ENCODE data around the gene MAMDC4. TPM values are rescaled to one million over a fixed set of nuclear protein-coding genes. Genes with fewer than 3 reads are reported as not detected.

MAMDC4 gene
- total and polyA plus RNA-seq, 2 of the 8 experiments (the other 6 are each of a cell fraction or from before 2014, with no cell fraction given): 3.1 to 4.5 TPM

DNA sequence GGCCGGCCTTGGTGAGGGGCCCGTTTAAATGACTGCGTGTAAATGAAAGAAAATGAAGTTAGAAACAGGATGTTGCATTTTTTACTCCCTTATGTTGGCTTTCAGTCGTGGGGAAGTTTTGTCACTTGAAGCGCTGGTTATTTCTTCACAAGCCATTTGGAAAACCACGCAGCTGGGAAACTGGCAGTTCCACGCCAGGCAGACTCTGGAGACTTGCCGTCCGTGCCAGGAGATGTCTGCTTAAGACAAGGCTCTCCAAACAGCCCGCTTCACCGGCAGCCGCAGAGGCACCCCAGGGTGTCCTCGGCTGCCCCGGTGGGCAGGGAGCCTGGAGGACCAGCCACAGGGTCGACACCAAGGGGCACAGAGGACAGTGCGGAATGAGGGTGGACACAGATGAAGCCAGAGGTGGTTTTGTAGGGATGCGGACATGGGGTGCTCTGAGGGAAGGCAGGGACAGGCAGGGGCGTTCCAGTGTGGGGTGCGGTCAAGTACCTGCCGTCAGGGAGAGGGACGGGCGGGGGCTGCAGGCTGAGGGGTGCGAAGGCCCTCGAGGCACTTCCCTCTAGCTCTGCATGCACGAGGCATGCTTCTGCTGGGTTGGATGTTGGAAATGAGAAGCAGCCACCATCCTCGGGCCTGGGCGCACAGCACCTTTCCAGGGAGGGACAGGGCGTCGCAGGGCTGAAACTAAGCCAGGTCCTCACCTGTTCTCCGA, 21.0 kb upstream of the MAMDC4 start (continued):
- TF ChIP-seq, protein P1, sequence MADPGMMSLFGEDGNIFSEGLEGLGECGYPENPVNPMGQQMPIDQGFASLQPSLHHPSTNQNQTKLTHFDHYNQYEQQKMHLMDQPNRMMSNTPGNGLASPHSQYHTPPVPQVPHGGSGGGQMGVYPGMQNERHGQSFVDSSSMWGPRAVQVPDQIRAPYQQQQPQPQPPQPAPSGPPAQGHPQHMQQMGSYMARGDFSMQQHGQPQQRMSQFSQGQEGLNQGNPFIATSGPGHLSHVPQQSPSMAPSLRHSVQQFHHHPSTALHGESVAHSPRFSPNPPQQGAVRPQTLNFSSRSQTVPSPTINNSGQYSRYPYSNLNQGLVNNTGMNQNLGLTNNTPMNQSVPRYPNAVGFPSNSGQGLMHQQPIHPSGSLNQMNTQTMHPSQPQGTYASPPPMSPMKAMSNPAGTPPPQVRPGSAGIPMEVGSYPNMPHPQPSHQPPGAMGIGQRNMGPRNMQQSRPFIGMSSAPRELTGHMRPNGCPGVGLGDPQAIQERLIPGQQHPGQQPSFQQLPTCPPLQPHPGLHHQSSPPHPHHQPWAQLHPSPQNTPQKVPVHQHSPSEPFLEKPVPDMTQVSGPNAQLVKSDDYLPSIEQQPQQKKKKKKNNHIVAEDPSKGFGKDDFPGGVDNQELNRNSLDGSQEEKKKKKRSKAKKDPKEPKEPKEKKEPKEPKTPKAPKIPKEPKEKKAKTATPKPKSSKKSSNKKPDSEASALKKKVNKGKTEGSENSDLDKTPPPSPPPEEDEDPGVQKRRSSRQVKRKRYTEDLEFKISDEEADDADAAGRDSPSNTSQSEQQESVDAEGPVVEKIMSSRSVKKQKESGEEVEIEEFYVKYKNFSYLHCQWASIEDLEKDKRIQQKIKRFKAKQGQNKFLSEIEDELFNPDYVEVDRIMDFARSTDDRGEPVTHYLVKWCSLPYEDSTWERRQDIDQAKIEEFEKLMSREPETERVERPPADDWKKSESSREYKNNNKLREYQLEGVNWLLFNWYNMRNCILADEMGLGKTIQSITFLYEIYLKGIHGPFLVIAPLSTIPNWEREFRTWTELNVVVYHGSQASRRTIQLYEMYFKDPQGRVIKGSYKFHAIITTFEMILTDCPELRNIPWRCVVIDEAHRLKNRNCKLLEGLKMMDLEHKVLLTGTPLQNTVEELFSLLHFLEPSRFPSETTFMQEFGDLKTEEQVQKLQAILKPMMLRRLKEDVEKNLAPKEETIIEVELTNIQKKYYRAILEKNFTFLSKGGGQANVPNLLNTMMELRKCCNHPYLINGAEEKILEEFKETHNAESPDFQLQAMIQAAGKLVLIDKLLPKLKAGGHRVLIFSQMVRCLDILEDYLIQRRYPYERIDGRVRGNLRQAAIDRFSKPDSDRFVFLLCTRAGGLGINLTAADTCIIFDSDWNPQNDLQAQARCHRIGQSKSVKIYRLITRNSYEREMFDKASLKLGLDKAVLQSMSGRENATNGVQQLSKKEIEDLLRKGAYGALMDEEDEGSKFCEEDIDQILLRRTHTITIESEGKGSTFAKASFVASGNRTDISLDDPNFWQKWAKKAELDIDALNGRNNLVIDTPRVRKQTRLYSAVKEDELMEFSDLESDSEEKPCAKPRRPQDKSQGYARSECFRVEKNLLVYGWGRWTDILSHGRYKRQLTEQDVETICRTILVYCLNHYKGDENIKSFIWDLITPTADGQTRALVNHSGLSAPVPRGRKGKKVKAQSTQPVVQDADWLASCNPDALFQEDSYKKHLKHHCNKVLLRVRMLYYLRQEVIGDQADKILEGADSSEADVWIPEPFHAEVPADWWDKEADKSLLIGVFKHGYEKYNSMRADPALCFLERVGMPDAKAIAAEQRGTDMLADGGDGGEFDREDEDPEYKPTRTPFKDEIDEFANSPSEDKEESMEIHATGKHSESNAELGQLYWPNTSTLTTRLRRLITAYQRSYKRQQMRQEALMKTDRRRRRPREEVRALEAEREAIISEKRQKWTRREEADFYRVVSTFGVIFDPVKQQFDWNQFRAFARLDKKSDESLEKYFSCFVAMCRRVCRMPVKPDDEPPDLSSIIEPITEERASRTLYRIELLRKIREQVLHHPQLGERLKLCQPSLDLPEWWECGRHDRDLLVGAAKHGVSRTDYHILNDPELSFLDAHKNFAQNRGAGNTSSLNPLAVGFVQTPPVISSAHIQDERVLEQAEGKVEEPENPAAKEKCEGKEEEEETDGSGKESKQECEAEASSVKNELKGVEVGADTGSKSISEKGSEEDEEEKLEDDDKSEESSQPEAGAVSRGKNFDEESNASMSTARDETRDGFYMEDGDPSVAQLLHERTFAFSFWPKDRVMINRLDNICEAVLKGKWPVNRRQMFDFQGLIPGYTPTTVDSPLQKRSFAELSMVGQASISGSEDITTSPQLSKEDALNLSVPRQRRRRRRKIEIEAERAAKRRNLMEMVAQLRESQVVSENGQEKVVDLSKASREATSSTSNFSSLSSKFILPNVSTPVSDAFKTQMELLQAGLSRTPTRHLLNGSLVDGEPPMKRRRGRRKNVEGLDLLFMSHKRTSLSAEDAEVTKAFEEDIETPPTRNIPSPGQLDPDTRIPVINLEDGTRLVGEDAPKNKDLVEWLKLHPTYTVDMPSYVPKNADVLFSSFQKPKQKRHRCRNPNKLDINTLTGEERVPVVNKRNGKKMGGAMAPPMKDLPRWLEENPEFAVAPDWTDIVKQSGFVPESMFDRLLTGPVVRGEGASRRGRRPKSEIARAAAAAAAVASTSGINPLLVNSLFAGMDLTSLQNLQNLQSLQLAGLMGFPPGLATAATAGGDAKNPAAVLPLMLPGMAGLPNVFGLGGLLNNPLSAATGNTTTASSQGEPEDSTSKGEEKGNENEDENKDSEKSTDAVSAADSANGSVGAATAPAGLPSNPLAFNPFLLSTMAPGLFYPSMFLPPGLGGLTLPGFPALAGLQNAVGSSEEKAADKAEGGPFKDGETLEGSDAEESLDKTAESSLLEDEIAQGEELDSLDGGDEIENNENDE (IDR thresholded peaks at IDR 0.05; ENCODE audit: insufficient replicate concordance, low read length): no peak
- TF ChIP-seq, protein P2, sequence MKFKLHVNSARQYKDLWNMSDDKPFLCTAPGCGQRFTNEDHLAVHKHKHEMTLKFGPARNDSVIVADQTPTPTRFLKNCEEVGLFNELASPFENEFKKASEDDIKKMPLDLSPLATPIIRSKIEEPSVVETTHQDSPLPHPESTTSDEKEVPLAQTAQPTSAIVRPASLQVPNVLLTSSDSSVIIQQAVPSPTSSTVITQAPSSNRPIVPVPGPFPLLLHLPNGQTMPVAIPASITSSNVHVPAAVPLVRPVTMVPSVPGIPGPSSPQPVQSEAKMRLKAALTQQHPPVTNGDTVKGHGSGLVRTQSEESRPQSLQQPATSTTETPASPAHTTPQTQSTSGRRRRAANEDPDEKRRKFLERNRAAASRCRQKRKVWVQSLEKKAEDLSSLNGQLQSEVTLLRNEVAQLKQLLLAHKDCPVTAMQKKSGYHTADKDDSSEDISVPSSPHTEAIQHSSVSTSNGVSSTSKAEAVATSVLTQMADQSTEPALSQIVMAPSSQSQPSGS (IDR thresholded peaks at IDR 0.05; ENCODE audit: low read length): no peak
- TF ChIP-seq SIN3A (conservative IDR thresholded peaks at IDR 0.05 in 1 of 2, IDR thresholded peaks at IDR 0.05 in 1 of 2; ENCODE audit: low read depth in 1 of 2, low read length in 2 of 2) (no peak), ASH2L (IDR thresholded peaks at IDR 0.05; ENCODE audit: low read length) (no peak), CTBP2 (IDR thresholded peaks at IDR 0.05; ENCODE audit: borderline replicate concordance, insufficient read depth, insufficient read length, low read length) (no peak), KDM4A (IDR thresholded peaks at IDR 0.05; ENCODE audit: low read depth, low read length, severe bottlenecking) (no peak), TCF12 (IDR thresholded peaks at IDR 0.05; ENCODE audit: low read depth, low read length) (no peak)

Data from H1 (cell line).